Measurements from ENCODE around the gene OVOL2. TPM values are rescaled to one million over a fixed set of nuclear protein-coding genes. Genes with fewer than 3 reads are reported as not detected.

The OVOL2 gene
- total RNA-seq, 4 donors from 2014 or later, result 25.5 to 38.7 (median 28.9) TPM

- no peak for DNase-seq
- Histone ChIP-seq H3K27ac (no peak overlapping the region), H3K4me3 (no peak overlapping the region), H3K4me1 (peaks cover 0 to 23% (median 9%) of the 10 kb centered on the region in 4 donors), H3K27me3 (peaks cover 0 to 9% of the 10 kb centered on the region in 2 donors), H3K36me3 (peaks cover 0 to 4% (median 0%) of the 10 kb centered on the region in 3 donors), H3K9me3 (no peaks in the 10 kb centered on the region)
- TF ChIP-seq CTCF (IDR thresholded peaks at IDR 0.05) (no peak), POLR2A (IDR thresholded peaks at IDR 0.05) (no peak)
Observed at GRCh38 chr20:18052856-18053255, 4.9 kb downstream of the OVOL2 start.

- Histone ChIP-seq H3K36me3 (peaks cover 0 to 4% (median 0%) of the 10 kb centered on the region in 3 donors), H3K4me1 (peaks cover 0 to 2% (median 0%) of the 10 kb centered on the region in 4 donors), H3K4me3 (no peak overlapping the region), H3K27ac (no peak overlapping the region), H3K9me3 (no peaks in the 10 kb centered on the region), H3K27me3 (no peaks in the 10 kb centered on the region)
- DNase-seq, result no peak
- TF ChIP-seq CTCF (IDR thresholded peaks at IDR 0.05) (no peak), POLR2A (IDR thresholded peaks at IDR 0.05) (no peak)
Observed at GRCh38 chr20:18050628-18051027, 7.1 kb downstream of the OVOL2 start.

GRCh38 chr20:18048176-18048575, 9.5 kb downstream of the OVOL2 start:
- Histone ChIP-seq H3K4me1 (no peaks in the 10 kb centered on the region), H3K36me3 (peaks cover 0 to 4% (median 0%) of the 10 kb centered on the region in 3 donors), H3K27me3 (no peaks in the 10 kb centered on the region), H3K4me3 (no peak overlapping the region), H3K9me3 (no peaks in the 10 kb centered on the region), H3K27ac (no peak overlapping the region)
- DNase-seq, result no peak
- TF ChIP-seq CTCF (IDR thresholded peaks at IDR 0.05) (no peak), POLR2A (IDR thresholded peaks at IDR 0.05) (no peak)

- no peak overlapping the region for H3K4me3 ChIP-seq
- no peaks in the 10 kb centered on the region for H3K4me1 ChIP-seq
- no peak for DNase-seq
- TF ChIP-seq POLR2A (IDR thresholded peaks at IDR 0.05) (no peak), CTCF (IDR thresholded peaks at IDR 0.05) (no peak)
- H3K27ac ChIP-seq, result no peak overlapping the region
- H3K36me3 ChIP-seq, result peaks cover 0 to 2% (median 0%) of the 10 kb centered on the region in 3 donors
- H3K27me3 ChIP-seq, result no peaks in the 10 kb centered on the region
- no peaks in the 10 kb centered on the region for H3K9me3 ChIP-seq
Observed at GRCh38 chr20:18046535-18046934, 11.2 kb downstream of the OVOL2 start.

GRCh38 chr20:18042229-18042628, 15.5 kb downstream of the OVOL2 start:
- Histone ChIP-seq H3K27ac (no peak overlapping the region), H3K4me1 (no peaks in the 10 kb centered on the region), H3K36me3 (peaks cover 0 to 11% (median 0%) of the 10 kb centered on the region in 3 donors), H3K9me3 (no peaks in the 10 kb centered on the region), H3K27me3 (no peaks in the 10 kb centered on the region), H3K4me3 (no peak overlapping the region)
- DNase-seq, result no peak
- TF ChIP-seq POLR2A (IDR thresholded peaks at IDR 0.05), result no peak
- no peak for TF ChIP-seq CTCF (IDR thresholded peaks at IDR 0.05)

- DNase-seq, result no peak
- Histone ChIP-seq H3K9me3 (no peaks in the 10 kb centered on the region), H3K27me3 (no peaks in the 10 kb centered on the region), H3K36me3 (peaks cover 0 to 13% (median 0%) of the 10 kb centered on the region in 3 donors), H3K4me1 (no peaks in the 10 kb centered on the region), H3K4me3 (no peak overlapping the region), H3K27ac (no peak overlapping the region)
- TF ChIP-seq POLR2A (IDR thresholded peaks at IDR 0.05) (no peak), CTCF (IDR thresholded peaks at IDR 0.05) (no peak)
Observed at GRCh38 chr20:18041462-18041861, 16.3 kb downstream of the OVOL2 start.
